ENCODE data around the gene GARNL3. TPM values are rescaled to one million over a fixed set of nuclear protein-coding genes. Genes with fewer than 3 reads are reported as not detected.

Gene GARNL3
- total RNA-seq, 1 donor from 2014 or later = 59.1 TPM

GRCh38 chr9:127396808-127397645 is 132.5 kb downstream of the GARNL3 start, which contains the start of gene SLC2A8:
Gene SLC2A8, plus strand, starts transcription at chr9:127397169. Its CDS starts 62 bp downstream, at chr9:127397231.
- FAIRE-seq (peak; percentile 98), DNase-seq (ENCODE audit: low spot score in 2 of 2) (peak; percentile 95)

GRCh38 chr9:127397646-127398274 is 133.2 kb downstream of the GARNL3 start:
- FAIRE-seq = no peak
- no peak for DNase-seq (ENCODE audit: low spot score in 2 of 2)

GRCh38 chr9:127398275-127398647 is 133.7 kb downstream of the GARNL3 start:
- FAIRE-seq (no peak), DNase-seq (ENCODE audit: low spot score in 2 of 2) (no peak)

- DNase-seq (ENCODE audit: low spot score in 2 of 2) (no peak), FAIRE-seq (no peak)
These were observed 134.3 kb downstream of the GARNL3 start for GRCh38 chr9:127398715-127399400.

- DNase-seq (ENCODE audit: low spot score in 2 of 2) (no peak), FAIRE-seq (no peak)
These were observed 135.2 kb downstream of the GARNL3 start for GRCh38 chr9:127399736-127400269.

GRCh38 chr9:127402401-127403090 is 138.0 kb downstream of the GARNL3 start:
- no peak for FAIRE-seq
- DNase-seq (ENCODE audit: low spot score in 2 of 2) = no peak

- DNase-seq (ENCODE audit: low spot score in 2 of 2) (no peak), FAIRE-seq (no peak)
These were observed 139.1 kb downstream of the GARNL3 start for GRCh38 chr9:127403507-127404192.

GRCh38 chr9:127404631-127405030 is 140.1 kb downstream of the GARNL3 start:
- no peak for DNase-seq (ENCODE audit: low spot score in 2 of 2)
- FAIRE-seq = no peak

GRCh38 chr9:127405344-127406125 is 141.0 kb downstream of the GARNL3 start:
- FAIRE-seq = no peak

GRCh38 chr9:127406799-127407491 is 142.4 kb downstream of the GARNL3 start:
- FAIRE-seq (no peak), DNase-seq (ENCODE audit: low spot score in 2 of 2) (no peak)

More at GRCh38 chr9:127405344-127406125, 141.0 kb downstream of the GARNL3 start:
- DNase-seq (ENCODE audit: low spot score in 2 of 2) = no peak

GRCh38 chr9:127407492-127407843 is 142.9 kb downstream of the GARNL3 start:
- no peak for FAIRE-seq
- no peak for DNase-seq (ENCODE audit: low spot score in 2 of 2)

GRCh38 chr9:127411122-127411521 is 146.5 kb downstream of the GARNL3 start:
- DNase-seq (ENCODE audit: low spot score in 2 of 2) (no peak), FAIRE-seq (no peak)

- no peak for DNase-seq (ENCODE audit: low spot score in 2 of 2)
These were observed 150.6 kb downstream of the GARNL3 start for GRCh38 chr9:127415141-127415540.

GRCh38 chr9:127415657-127416056 is 151.1 kb downstream of the GARNL3 start:
- DNase-seq (ENCODE audit: low spot score in 2 of 2) (no peak), FAIRE-seq (no peak)

More at GRCh38 chr9:127415141-127415540, 150.6 kb downstream of the GARNL3 start:
- FAIRE-seq = no peak

- FAIRE-seq (no peak), DNase-seq (ENCODE audit: low spot score in 2 of 2) (no peak)
These were observed 152.8 kb downstream of the GARNL3 start for GRCh38 chr9:127417131-127418036.

- no peak for DNase-seq (ENCODE audit: low spot score in 2 of 2)
- no peak for FAIRE-seq
These were observed 153.5 kb downstream of the GARNL3 start for GRCh38 chr9:127418037-127418471.

GRCh38 chr9:127419348-127419747 is 154.8 kb downstream of the GARNL3 start:
- no peak for FAIRE-seq

More at GRCh38 chr9:127419348-127419747, 154.8 kb downstream of the GARNL3 start:
- no peak for DNase-seq (ENCODE audit: low spot score in 2 of 2)
